Ishikawa (cell line): ENCODE data around the gene SH3RF3.

ENCODE experiments used
- CEBPB ChIP-seq: IDR thresholded peaks from 2 replicates; pipeline ENCODE4 v1.6.1; 2012
- EP300 ChIP-seq: IDR thresholded peaks from 2 replicates; pipeline ENCODE4 v1.6.1; 2012; ENCODE audit warnings: borderline replicate concordance
- MAX ChIP-seq: IDR thresholded peaks from 2 replicates; pipeline ENCODE4 v1.6.1; 2012
- RAD21 ChIP-seq: IDR thresholded peaks from 2 replicates; pipeline ENCODE4 v1.6.1; 2012; ENCODE audit warnings: low read depth
- TAF1 ChIP-seq: IDR thresholded peaks from 2 replicates; pipeline ENCODE4 v1.6.1; 2012; ENCODE audit warnings: low read depth, mild to moderate bottlenecking
- TEAD4 ChIP-seq: IDR thresholded peaks from 2 replicates; pipeline ENCODE4 v1.6.1; 2012
- TF ChIP-seq, protein P1 (sequence below): IDR thresholded peaks from 2 replicates; pipeline ENCODE4 v1.6.1; 2012; ENCODE audit warnings: low read depth, mild to moderate bottlenecking

GRCh38 chr2:109421642-109422041, 292.6 kb downstream of the SH3RF3 start:
- TF ChIP-seq CEBPB (no peak), MAX (no peak), TEAD4 (no peak), RAD21 (no peak), EP300 (no peak), TAF1 (no peak)
- TF ChIP-seq, protein P1, sequence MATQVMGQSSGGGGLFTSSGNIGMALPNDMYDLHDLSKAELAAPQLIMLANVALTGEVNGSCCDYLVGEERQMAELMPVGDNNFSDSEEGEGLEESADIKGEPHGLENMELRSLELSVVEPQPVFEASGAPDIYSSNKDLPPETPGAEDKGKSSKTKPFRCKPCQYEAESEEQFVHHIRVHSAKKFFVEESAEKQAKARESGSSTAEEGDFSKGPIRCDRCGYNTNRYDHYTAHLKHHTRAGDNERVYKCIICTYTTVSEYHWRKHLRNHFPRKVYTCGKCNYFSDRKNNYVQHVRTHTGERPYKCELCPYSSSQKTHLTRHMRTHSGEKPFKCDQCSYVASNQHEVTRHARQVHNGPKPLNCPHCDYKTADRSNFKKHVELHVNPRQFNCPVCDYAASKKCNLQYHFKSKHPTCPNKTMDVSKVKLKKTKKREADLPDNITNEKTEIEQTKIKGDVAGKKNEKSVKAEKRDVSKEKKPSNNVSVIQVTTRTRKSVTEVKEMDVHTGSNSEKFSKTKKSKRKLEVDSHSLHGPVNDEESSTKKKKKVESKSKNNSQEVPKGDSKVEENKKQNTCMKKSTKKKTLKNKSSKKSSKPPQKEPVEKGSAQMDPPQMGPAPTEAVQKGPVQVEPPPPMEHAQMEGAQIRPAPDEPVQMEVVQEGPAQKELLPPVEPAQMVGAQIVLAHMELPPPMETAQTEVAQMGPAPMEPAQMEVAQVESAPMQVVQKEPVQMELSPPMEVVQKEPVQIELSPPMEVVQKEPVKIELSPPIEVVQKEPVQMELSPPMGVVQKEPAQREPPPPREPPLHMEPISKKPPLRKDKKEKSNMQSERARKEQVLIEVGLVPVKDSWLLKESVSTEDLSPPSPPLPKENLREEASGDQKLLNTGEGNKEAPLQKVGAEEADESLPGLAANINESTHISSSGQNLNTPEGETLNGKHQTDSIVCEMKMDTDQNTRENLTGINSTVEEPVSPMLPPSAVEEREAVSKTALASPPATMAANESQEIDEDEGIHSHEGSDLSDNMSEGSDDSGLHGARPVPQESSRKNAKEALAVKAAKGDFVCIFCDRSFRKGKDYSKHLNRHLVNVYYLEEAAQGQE, result no peak
